Activated B cell treated with CpG ODN at 0.5 μM for 24 hours (primary cell): ENCODE results near the gene LUC7L. TPM values are rescaled to one million over a fixed set of nuclear protein-coding genes. Genes with fewer than 3 reads are reported as not detected.

Source experiments
- ATAC-seq: fragments of 200-7000 bp; cut with Tn5 transposase; one replicate; pipeline ENCODE4 v1.10.0; 2021; ENCODE audit warnings: low read depth, mild to moderate bottlenecking, moderate library complexity
- CTCF ChIA-PET: fragments of 350-600 bp; sonication (Branson Sonifier 250); formaldehyde crosslinking; loops from one replicate; lab custom pipeline; 2021; ENCODE audit warnings: antibody characterized with exemption; lab: Charles Lee
- POLR2A ChIA-PET: fragments of 350-600 bp; sonication (Branson Sonifier 250); formaldehyde crosslinking; loops from one replicate; lab custom pipeline; 2021; ENCODE audit warnings: antibody characterized with exemption; lab: Charles Lee
- DNase-seq: peaks from one replicate; pipeline ENCODE4 v3.0.0; 2022
- H3K27ac Mint-ChIP-seq: one replicate; pipeline ENCODE4 v1.8.0; 2020; ENCODE audit warnings: mixed read lengths
- H3K27me3 Mint-ChIP-seq: one replicate; pipeline ENCODE4 v1.8.0; 2021; ENCODE audit warnings: mixed read lengths
- H3K36me3 Mint-ChIP-seq: one replicate; pipeline ENCODE4 v1.8.0; 2021; ENCODE audit warnings: low read depth, mixed read lengths
- H3K4me1 Mint-ChIP-seq: one replicate; pipeline ENCODE4 v1.8.0; 2021; ENCODE audit warnings: mixed read lengths
- H3K4me3 Mint-ChIP-seq: one replicate; pipeline ENCODE4 v1.8.0; 2020; ENCODE audit warnings: mild to moderate bottlenecking, mixed read lengths
- H3K9me3 Mint-ChIP-seq: one replicate; pipeline ENCODE4 v1.8.0; 2020; ENCODE audit warnings: mixed read lengths
- intact Hi-C: fragments of 100-400 bp; cut with micrococcal nuclease; formaldehyde crosslinking; loops from one replicate; pipeline ENCODE4 v1.15.1; 2024
- total RNA-seq: library from RNA; stranded (reverse); gene quantifications from 2 replicates; pipeline ENCODE4 v1.2.3, GENCODE V29; 2022
- TF ChIP-seq, protein P1 (sequence below): fragments of 200-600 bp; IDR thresholded peaks from one replicate; pipeline ENCODE4 v1.8.0; 2022; ENCODE audit warnings: antibody characterized with exemption, mild to moderate bottlenecking

LUC7L gene
- total RNA-seq, 1 donor from 2014 or later = 100 TPM

GRCh38 chr16:245105-245504, 15.9 kb upstream of the LUC7L start:
- DNase-seq (no peak), ATAC-seq (no peak)
- H3K36me3 Mint-ChIP-seq = peaks cover 9% of the 10 kb centered on the region
- H3K27ac Mint-ChIP-seq = no peak overlapping the region
- no peak overlapping the region for H3K4me3 Mint-ChIP-seq
- TF ChIP-seq, protein P1, sequence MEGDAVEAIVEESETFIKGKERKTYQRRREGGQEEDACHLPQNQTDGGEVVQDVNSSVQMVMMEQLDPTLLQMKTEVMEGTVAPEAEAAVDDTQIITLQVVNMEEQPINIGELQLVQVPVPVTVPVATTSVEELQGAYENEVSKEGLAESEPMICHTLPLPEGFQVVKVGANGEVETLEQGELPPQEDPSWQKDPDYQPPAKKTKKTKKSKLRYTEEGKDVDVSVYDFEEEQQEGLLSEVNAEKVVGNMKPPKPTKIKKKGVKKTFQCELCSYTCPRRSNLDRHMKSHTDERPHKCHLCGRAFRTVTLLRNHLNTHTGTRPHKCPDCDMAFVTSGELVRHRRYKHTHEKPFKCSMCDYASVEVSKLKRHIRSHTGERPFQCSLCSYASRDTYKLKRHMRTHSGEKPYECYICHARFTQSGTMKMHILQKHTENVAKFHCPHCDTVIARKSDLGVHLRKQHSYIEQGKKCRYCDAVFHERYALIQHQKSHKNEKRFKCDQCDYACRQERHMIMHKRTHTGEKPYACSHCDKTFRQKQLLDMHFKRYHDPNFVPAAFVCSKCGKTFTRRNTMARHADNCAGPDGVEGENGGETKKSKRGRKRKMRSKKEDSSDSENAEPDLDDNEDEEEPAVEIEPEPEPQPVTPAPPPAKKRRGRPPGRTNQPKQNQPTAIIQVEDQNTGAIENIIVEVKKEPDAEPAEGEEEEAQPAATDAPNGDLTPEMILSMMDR = no peak
- intact Hi-C loops = no loop called here
- no peaks in the 10 kb centered on the region for H3K27me3 Mint-ChIP-seq
- no peaks in the 10 kb centered on the region for H3K9me3 Mint-ChIP-seq
- CTCF ChIA-PET = no interaction called here
- peaks cover 5% of the 10 kb centered on the region for H3K4me1 Mint-ChIP-seq
- POLR2A ChIA-PET = no interaction called here

DNA sequence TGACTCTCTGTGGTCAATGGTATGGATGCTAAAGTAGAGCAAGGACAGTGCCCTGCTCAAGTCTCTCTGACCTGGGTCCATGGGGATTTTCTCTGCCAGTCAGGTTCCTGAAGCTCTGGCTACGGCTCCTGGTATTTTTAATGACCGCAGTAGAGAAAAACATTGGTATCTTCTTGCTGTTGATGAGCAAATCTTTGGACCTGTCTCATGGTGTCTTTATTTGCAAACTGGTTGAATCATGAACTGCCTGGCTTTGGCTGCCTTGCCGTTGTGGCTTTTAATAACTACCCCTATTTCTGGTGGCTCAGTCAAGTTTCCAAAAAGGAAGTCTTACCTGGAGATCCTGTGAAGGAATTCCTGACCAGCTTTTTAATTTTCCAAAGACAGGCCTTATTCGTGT, 14.1 kb upstream of the LUC7L start:
- Mint-ChIP-seq H3K27ac (no peak overlapping the region), H3K4me1 (peaks cover 11% of the 10 kb centered on the region), H3K9me3 (no peaks in the 10 kb centered on the region), H3K36me3 (peaks cover 5% of the 10 kb centered on the region), H3K4me3 (no peak overlapping the region), H3K27me3 (no peaks in the 10 kb centered on the region)
- intact Hi-C loops = no loop called here
- no peak for ATAC-seq
- TF ChIP-seq, protein P1 = no peak
- DNase-seq = no peak
- ChIA-PET CTCF (no interaction called here), POLR2A (interaction anchor here (1.6 kb wide), 1 partner anchor 8 kb away, joined by 3 read pairs; no protein-coding TSS in a partner anchor)

DNA sequence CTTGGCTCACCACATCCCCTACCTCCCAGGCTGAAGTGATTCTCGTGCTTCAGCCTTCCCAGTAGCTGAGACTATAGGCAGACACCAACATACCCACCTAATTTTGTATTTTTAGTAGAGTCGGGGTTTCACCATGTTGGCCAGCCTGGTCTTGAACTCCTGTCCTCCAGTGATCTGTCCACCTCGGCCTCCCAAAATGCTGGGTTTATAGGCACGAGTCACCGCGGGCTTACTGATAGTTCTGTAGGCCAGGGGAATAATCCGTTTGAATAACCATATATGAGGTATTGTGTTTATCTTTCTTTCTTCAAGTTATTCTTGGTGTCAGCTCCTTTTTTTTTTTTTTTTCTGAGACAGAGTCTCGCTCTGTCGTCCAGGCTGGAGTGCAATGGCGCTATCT, 13.0 kb upstream of the LUC7L start:
- no peak overlapping the region for H3K4me3 Mint-ChIP-seq
- H3K9me3 Mint-ChIP-seq = no peaks in the 10 kb centered on the region
- ATAC-seq (no peak), DNase-seq (no peak)
- TF ChIP-seq, protein P1 = no peak
- H3K36me3 Mint-ChIP-seq = peaks cover 5% of the 10 kb centered on the region
- intact Hi-C loops = no loop called here
- no peaks in the 10 kb centered on the region for H3K27me3 Mint-ChIP-seq
- H3K4me1 Mint-ChIP-seq = peaks cover 11% of the 10 kb centered on the region
- ChIA-PET CTCF (no interaction called here), POLR2A (interaction anchor here (0.7 kb wide), 1 partner anchor 65 kb away, joined by 4 read pairs; no protein-coding TSS in a partner anchor)
- H3K27ac Mint-ChIP-seq = no peak overlapping the region

- intact Hi-C loops = no loop called here
- H3K9me3 Mint-ChIP-seq = no peaks in the 10 kb centered on the region
- H3K27ac Mint-ChIP-seq = no peak overlapping the region
- peaks cover 15% of the 10 kb centered on the region for H3K4me1 Mint-ChIP-seq
- no peak for ATAC-seq
- H3K36me3 Mint-ChIP-seq = peaks cover 6% of the 10 kb centered on the region
- H3K27me3 Mint-ChIP-seq = no peaks in the 10 kb centered on the region
- no peak for DNase-seq
- CTCF ChIA-PET = no interaction called here
- no peak overlapping the region for H3K4me3 Mint-ChIP-seq
- TF ChIP-seq, protein P1 = no peak
- POLR2A ChIA-PET = interaction anchor here (0.6 to 0.7 kb wide), 3 partner anchors 65 to 168 kb away, joined by 3 to 6 read pairs (median 3); no protein-coding TSS in a partner anchor
Observed at GRCh38 chr16:240559-240958, 11.3 kb upstream of the LUC7L start.

DNA sequence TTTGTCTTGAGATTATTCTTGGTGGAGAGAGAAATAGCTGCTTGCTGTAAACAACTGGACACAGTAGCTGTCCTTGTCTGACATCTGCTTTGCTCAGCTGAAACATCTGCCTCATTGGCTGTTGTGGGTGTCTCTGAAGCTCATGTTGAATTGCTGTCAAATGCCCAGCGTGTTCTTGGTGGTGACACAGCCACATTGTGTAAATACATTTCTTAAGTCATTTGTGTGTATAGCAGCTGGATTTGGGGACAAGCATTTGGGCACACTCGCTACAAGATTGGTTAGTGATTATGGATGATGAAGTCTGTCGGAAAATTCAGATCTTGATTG, 10.7 kb upstream of the LUC7L start:
- ATAC-seq (no peak), DNase-seq (no peak)
- Mint-ChIP-seq H3K9me3 (no peaks in the 10 kb centered on the region), H3K4me3 (no peak overlapping the region), H3K36me3 (peaks cover 12% of the 10 kb centered on the region), H3K4me1 (peaks cover 21% of the 10 kb centered on the region), H3K27ac (no peak overlapping the region), H3K27me3 (no peaks in the 10 kb centered on the region)
- CTCF ChIA-PET = interaction anchor here (0.6 kb wide), 1 partner anchor 89 kb away, joined by 5 read pairs; no protein-coding TSS in a partner anchor
- TF ChIP-seq, protein P1 = no peak
- intact Hi-C loops = loop anchor here (5.0 kb wide), 1 partner anchor 287 kb away; the partner anchor contains the start of gene CAPN15
- POLR2A ChIA-PET = interaction anchor here (0.6 to 0.7 kb wide), 3 partner anchors 65 to 286 kb away, joined by 3 to 8 read pairs (median 6); no protein-coding TSS in a partner anchor
